Subcutaneous adipose tissue (tissue), 4 donors: ENCODE data around the gene SERBP1. TPM values are rescaled to one million over a fixed set of nuclear protein-coding genes. Genes with fewer than 3 reads are reported as not detected.

ENCODE experiments used
- CTCF ChIP-seq: fragments of 450-650 bp; IDR thresholded peaks from one replicate; pipeline ENCODE4 v1.5.1; 2016; ENCODE audit warnings: low read depth, mild to moderate bottlenecking, control low read depth, antibody characterized with exemption, moderate library complexity
- total RNA-seq, 4 donors: library from RNA; depleted of rRNA; stranded (reverse); fragments of >200 nt; gene quantifications; one replicate each; pipeline ENCODE4 v1.1.0, GENCODE V29; 2016

The SERBP1 gene
- total RNA-seq, 4 donors from 2014 or later = 200 to 333 (median 270) TPM

GRCh38 chr1:67404212-67404620 lies 26.0 kb downstream of the SERBP1 start:
- no peak for TF ChIP-seq CTCF

- TF ChIP-seq CTCF = no peak
Measured at GRCh38 chr1:67401443-67401842, 28.8 kb downstream of the SERBP1 start.

- TF ChIP-seq CTCF = no peak
Measured at GRCh38 chr1:67399199-67399993, 30.8 kb downstream of the SERBP1 start.

GRCh38 chr1:67394548-67394947 lies 35.7 kb downstream of the SERBP1 start:
- no peak for TF ChIP-seq CTCF

GRCh38 chr1:67393737-67394136 lies 36.5 kb downstream of the SERBP1 start:
- TF ChIP-seq CTCF = no peak

GRCh38 chr1:67393240-67393639 lies 37.0 kb downstream of the SERBP1 start:
- no peak for TF ChIP-seq CTCF

GRCh38 chr1:67390041-67390887 lies 39.9 kb downstream of the SERBP1 start:
- TF ChIP-seq CTCF = no peak
